Keratinocyte (primary cell): Measurements from ENCODE around the gene ABHD6.

Experiments used
- EZH2 ChIP-seq: IDR thresholded peaks from one replicate; pipeline ENCODE4 v1.6.1; 2012; ENCODE audit warnings: inconsistent platforms, mild to moderate bottlenecking, low read length, moderate library complexity
- TF ChIP-seq, protein P1 (sequence below), 3 experiments: IDR thresholded peaks in 1 of 3; conservative IDR thresholded peaks in 1 of 3; optimal IDR thresholded peaks in 1 of 3; 2 replicates in 2 of 3; 3 replicates in 1 of 3; pipeline versions ENCODE3 to v1.5.1; 2011; ENCODE audit warnings: low read length in 3 of 3, mild to moderate bottlenecking in 3 of 3, moderate library complexity in 2 of 3, control low read depth in 1 of 3, inconsistent platforms in 1 of 3; ENCODE audit not compliant: insufficient read depth in 2 of 3; ENCODE audit errors: extremely low read depth in 1 of 3

DNA sequence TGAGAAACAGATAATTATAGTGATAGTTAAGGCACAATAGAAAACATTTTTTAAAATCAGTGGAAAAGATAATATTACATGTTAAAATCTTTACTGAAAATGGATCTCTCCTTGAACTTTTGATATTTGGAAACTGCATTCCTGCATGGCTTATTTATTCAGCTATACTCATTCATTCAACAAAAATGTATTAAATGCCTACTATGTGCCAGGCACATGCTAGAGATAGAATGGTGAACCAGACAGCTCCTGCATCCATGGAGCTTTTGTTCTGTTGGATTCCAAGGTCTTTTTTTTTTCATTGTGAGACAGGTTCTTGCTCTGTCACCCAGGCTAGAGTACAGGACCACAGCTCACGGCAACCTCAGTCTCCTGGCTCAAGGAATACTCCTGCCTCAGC, 99.6 kb downstream of the ABHD6 start:
- TF ChIP-seq, protein P1, sequence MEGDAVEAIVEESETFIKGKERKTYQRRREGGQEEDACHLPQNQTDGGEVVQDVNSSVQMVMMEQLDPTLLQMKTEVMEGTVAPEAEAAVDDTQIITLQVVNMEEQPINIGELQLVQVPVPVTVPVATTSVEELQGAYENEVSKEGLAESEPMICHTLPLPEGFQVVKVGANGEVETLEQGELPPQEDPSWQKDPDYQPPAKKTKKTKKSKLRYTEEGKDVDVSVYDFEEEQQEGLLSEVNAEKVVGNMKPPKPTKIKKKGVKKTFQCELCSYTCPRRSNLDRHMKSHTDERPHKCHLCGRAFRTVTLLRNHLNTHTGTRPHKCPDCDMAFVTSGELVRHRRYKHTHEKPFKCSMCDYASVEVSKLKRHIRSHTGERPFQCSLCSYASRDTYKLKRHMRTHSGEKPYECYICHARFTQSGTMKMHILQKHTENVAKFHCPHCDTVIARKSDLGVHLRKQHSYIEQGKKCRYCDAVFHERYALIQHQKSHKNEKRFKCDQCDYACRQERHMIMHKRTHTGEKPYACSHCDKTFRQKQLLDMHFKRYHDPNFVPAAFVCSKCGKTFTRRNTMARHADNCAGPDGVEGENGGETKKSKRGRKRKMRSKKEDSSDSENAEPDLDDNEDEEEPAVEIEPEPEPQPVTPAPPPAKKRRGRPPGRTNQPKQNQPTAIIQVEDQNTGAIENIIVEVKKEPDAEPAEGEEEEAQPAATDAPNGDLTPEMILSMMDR (optimal IDR thresholded peaks at IDR 0.05 in 1 of 3, IDR thresholded peaks at IDR 0.05 in 1 of 3, conservative IDR thresholded peaks at IDR 0.05 in 1 of 3; ENCODE audit: extremely low read depth in 1 of 3, insufficient read depth in 2 of 3, low read length in 3 of 3): no peak
- TF ChIP-seq EZH2: no peak
